SK-N-SH treated with all-trans-retinoic acid at 6 μM for 48 hours (cell line): Measurements from ENCODE around the gene ZNF581.

Experiments used
- ARNTL ChIP-seq: fragments of 450-650 bp; formaldehyde crosslinking; IDR thresholded peaks from 2 replicates; pipeline ENCODE4 v1.5.0; 2020; ENCODE audit warnings: low read depth, mild to moderate bottlenecking, moderate library complexity, borderline replicate concordance
- GLIS3 ChIP-seq: fragments of 250-450 bp; sonication (Bioruptor Pico); IDR thresholded peaks from 2 replicates; pipeline ENCODE4 v1.5.0; 2020; ENCODE audit warnings: mild to moderate bottlenecking, moderate library complexity
- OSR1 ChIP-seq: fragments of 250-450 bp; sonication (Bioruptor Pico); IDR thresholded peaks from 2 replicates; pipeline ENCODE4 v1.8.0; 2022; ENCODE audit warnings: moderate library complexity, mild to moderate bottlenecking, inconsistent platforms
- RARB ChIP-seq: fragments of 250-450 bp; sonication (Bioruptor Pico); IDR thresholded peaks from 2 replicates; pipeline ENCODE4 v1.8.0; 2021; ENCODE audit warnings: mild to moderate bottlenecking, moderate library complexity
- TCF4 ChIP-seq: fragments of 250-450 bp; sonication (Bioruptor Pico); IDR thresholded peaks from 2 replicates; pipeline ENCODE4 v1.8.0; 2021; ENCODE audit warnings: mild to moderate bottlenecking, moderate library complexity, borderline replicate concordance
- TOX ChIP-seq: fragments of 250-450 bp; sonication (Bioruptor Pico); IDR thresholded peaks from 2 replicates; pipeline ENCODE4 v1.8.0; 2021; ENCODE audit warnings: mild to moderate bottlenecking, moderate library complexity, borderline replicate concordance
- ZFP3 ChIP-seq: fragments of 250-450 bp; sonication (Bioruptor Pico); IDR thresholded peaks from 2 replicates; pipeline ENCODE4 v1.5.0; 2020; ENCODE audit warnings: mild to moderate bottlenecking, moderate library complexity
- ZFP30 ChIP-seq: fragments of 450-650 bp; formaldehyde crosslinking; IDR thresholded peaks from 2 replicates; pipeline ENCODE4 v1.5.0; 2022; ENCODE audit warnings: mild to moderate bottlenecking, moderate library complexity
- ZNF565 ChIP-seq: fragments of 450-650 bp; formaldehyde crosslinking; conservative IDR thresholded peaks from 2 replicates; pipeline ENCODE4 v1.5.0; 2020; ENCODE audit warnings: low read depth, mild to moderate bottlenecking, moderate library complexity
- TF ChIP-seq, protein P1 (sequence below): fragments of 250-450 bp; sonication (Bioruptor Pico); IDR thresholded peaks from 2 replicates; pipeline ENCODE4 v1.8.0; 2020; ENCODE audit warnings: mild to moderate bottlenecking, moderate library complexity, borderline replicate concordance
- TF ChIP-seq, protein P2 (sequence below): fragments of 250-450 bp; sonication (Bioruptor Pico); IDR thresholded peaks from 2 replicates; pipeline ENCODE4 v1.5.1; 2021; ENCODE audit warnings: mild to moderate bottlenecking, moderate library complexity
- TF ChIP-seq, protein P3 (sequence below): fragments of 250-450 bp; sonication (Bioruptor Pico); IDR thresholded peaks from 2 replicates; pipeline ENCODE4 v1.5.0; 2020; ENCODE audit warnings: mild to moderate bottlenecking, moderate library complexity
- TF ChIP-seq, protein P4 (sequence below): fragments of 250-450 bp; sonication (Bioruptor Pico); IDR thresholded peaks from 2 replicates; pipeline ENCODE4 v1.8.0; 2021; ENCODE audit warnings: low read depth, mild to moderate bottlenecking, moderate library complexity, borderline replicate concordance

DNA sequence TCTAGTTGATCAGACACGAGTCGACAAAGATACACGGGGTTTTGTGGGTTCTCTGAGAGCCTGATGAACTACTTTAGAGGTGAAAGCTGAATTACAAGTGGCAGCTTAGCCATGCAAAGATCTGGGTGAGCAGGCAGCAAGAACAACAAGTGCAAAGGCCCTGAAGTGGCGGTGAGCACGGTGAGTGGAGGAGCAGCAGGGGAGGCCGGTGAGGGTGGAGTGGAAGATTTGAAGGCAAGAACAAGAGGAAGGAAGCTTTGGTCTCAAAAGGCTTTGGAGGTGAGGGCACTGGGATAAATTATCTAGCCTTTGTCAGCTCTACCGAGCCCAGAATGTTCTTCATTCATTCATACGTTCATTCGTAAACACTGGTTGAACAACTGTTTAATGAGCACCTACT, 36.6 kb upstream of the ZNF581 start:
- TF ChIP-seq ZNF565 (CRISPR knock-in tag) (no peak), ARNTL (CRISPR knock-in tag) (no peak), GLIS3 (no peak), ZFP3 (CRISPR knock-in tag) (no peak), OSR1 (CRISPR knock-in tag) (no peak), TCF4 (CRISPR knock-in tag) (no peak), RARB (no peak), TOX (CRISPR knock-in tag) (no peak), ZFP30 (CRISPR knock-in tag) (no peak)
- TF ChIP-seq, protein P1, sequence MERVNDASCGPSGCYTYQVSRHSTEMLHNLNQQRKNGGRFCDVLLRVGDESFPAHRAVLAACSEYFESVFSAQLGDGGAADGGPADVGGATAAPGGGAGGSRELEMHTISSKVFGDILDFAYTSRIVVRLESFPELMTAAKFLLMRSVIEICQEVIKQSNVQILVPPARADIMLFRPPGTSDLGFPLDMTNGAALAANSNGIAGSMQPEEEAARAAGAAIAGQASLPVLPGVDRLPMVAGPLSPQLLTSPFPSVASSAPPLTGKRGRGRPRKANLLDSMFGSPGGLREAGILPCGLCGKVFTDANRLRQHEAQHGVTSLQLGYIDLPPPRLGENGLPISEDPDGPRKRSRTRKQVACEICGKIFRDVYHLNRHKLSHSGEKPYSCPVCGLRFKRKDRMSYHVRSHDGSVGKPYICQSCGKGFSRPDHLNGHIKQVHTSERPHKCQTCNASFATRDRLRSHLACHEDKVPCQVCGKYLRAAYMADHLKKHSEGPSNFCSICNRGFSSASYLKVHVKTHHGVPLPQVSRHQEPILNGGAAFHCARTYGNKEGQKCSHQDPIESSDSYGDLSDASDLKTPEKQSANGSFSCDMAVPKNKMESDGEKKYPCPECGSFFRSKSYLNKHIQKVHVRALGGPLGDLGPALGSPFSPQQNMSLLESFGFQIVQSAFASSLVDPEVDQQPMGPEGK (CRISPR knock-in tag), result no peak
- TF ChIP-seq, protein P2, sequence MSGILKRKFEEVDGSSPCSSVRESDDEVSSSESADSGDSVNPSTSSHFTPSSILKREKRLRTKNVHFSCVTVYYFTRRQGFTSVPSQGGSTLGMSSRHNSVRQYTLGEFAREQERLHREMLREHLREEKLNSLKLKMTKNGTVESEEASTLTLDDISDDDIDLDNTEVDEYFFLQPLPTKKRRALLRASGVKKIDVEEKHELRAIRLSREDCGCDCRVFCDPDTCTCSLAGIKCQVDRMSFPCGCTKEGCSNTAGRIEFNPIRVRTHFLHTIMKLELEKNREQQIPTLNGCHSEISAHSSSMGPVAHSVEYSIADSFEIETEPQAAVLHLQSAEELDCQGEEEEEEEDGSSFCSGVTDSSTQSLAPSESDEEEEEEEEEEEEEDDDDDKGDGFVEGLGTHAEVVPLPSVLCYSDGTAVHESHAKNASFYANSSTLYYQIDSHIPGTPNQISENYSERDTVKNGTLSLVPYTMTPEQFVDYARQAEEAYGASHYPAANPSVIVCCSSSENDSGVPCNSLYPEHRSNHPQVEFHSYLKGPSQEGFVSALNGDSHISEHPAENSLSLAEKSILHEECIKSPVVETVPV (CRISPR knock-in tag), result no peak
- TF ChIP-seq, protein P3, sequence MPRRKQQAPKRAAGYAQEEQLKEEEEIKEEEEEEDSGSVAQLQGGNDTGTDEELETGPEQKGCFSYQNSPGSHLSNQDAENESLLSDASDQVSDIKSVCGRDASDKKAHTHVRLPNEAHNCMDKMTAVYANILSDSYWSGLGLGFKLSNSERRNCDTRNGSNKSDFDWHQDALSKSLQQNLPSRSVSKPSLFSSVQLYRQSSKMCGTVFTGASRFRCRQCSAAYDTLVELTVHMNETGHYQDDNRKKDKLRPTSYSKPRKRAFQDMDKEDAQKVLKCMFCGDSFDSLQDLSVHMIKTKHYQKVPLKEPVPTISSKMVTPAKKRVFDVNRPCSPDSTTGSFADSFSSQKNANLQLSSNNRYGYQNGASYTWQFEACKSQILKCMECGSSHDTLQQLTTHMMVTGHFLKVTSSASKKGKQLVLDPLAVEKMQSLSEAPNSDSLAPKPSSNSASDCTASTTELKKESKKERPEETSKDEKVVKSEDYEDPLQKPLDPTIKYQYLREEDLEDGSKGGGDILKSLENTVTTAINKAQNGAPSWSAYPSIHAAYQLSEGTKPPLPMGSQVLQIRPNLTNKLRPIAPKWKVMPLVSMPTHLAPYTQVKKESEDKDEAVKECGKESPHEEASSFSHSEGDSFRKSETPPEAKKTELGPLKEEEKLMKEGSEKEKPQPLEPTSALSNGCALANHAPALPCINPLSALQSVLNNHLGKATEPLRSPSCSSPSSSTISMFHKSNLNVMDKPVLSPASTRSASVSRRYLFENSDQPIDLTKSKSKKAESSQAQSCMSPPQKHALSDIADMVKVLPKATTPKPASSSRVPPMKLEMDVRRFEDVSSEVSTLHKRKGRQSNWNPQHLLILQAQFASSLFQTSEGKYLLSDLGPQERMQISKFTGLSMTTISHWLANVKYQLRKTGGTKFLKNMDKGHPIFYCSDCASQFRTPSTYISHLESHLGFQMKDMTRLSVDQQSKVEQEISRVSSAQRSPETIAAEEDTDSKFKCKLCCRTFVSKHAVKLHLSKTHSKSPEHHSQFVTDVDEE (CRISPR knock-in tag), result no peak
- TF ChIP-seq, protein P4, sequence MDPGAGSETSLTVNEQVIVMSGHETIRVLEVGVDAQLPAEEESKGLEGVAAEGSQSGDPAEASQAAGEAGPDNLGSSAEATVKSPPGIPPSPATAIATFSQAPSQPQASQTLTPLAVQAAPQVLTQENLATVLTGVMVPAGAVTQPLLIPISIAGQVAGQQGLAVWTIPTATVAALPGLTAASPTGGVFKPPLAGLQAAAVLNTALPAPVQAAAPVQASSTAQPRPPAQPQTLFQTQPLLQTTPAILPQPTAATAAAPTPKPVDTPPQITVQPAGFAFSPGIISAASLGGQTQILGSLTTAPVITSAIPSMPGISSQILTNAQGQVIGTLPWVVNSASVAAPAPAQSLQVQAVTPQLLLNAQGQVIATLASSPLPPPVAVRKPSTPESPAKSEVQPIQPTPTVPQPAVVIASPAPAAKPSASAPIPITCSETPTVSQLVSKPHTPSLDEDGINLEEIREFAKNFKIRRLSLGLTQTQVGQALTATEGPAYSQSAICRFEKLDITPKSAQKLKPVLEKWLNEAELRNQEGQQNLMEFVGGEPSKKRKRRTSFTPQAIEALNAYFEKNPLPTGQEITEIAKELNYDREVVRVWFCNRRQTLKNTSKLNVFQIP, result no peak
